T1000 (cell line): Measurements from ENCODE around the gene ZNF382.
"Not testable (repeated sequence)": the region's sequence is repeated elsewhere in the genome, so short reads cannot be mapped to it uniquely, and the experiment has no call there.

Experiments used
- DNase-seq: peaks from one replicate; lab custom pipeline; 2025; ENCODE audit warnings: mixed read lengths; lab: John Stamatoyannopoulos, UW

Gene ZNF382

DNA sequence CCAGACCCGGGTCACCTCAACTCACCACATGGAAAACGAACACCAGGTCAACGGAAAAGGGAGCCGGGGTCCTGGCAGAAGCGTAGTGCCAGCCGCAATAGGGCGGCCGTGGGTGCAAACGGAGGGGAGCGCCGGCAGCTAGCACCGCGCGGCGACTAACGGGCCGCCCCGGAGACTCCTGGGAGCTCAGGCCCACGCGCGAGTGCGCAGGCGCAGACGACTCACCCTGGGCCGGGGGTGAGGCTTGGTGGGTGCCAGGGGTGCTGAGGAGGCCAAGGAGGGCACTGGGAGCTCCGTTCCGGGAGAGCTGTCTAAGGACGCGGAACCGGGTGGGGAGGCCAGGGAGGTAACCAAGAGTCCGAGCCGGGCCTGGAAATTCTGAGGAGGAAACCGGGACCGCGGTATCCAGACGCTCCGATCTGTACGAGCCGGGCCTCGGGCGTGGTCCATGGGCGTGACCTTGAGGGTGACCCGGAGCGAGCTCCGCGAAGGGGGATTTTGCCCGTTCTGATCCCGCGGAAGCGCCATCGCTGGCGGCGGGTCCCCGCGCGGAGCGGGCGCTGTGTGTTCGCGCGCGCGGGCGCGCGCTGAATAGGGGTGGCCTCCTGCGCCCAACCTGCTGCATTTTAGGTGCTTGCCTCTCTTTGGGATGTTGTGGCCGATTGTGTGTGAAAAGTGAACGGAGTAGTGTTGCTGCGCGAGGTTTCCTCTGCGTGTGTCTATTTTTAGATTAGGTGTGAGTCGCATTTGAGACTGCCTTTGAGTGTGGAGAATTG, at the start of gene ZNF382:
Gene ZNF382 (plus strand): TSS at position 213 of the 776 bp plus-strand sequence. CDS start 4,602 bp downstream, outside the sequence.
- peak; percentile 83 for DNase-seq

GRCh38 chr19:36564391-36564790, 40.7 kb upstream of the ZNF382 start:
- no peak for DNase-seq

DNA sequence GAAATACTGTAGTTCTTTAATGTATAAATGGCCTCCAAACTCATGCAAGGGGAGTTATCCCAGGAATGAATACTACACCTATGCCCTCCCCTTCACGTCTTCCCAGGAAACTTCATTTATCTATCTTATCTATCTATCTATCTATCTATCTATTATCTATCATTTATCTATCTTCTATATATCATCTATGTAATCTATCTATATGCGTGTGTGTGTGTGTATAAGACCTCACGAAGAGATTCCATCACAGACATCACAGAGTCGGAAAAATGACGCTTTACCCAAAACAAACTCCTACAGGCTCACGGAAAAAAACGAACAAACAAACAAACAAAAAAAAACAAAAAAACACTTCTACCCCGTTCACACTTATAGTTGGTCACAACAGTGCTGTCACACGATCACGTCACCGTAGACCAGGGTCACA, 32.5 kb upstream of the ZNF382 start:
- DNase-seq, result no peak

DNA sequence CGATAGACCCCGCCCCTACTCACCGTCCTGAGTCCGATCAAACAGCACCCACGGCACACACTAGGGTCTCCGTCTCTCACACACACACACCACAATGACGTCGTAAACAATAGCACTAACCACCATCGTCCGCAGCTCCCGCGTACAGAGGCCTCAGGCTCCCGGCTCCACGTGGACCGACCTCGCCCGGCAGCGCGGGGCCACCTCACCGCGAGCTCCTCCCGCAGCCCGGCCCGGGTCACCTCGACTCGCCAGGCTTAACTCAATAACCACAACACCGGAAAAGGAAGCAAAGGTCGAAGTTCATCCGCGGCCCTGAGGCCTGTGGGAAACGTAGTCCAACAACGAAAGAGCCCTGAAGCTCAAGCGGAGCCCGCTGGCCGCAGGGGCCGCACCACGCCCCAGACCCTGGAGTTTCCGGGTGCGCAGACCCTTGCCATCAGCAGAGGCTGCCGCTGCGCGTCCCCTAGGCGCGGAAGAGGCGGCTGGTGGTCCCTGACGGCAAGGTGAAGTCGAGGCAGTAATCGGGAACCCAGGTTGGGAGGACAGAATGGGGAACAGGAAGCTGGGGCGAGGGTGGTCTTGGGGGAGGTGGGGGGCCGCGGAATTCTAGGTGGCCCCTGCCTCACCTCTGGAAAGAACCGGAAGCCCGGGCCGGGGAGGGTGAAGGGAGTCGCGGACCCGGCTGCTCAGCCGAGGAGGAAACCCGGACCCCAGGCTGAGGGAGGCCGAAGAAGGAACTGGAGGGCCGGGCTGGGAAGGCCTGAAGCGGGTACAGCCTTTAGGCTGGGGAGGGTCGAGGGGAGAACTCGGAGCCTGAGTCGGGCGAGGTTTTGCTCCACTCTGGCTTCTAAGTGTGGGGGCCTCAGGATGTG, 31.9 kb upstream of the ZNF382 start, which contains the start of gene ZNF529:
Gene ZNF529 (minus strand): TSS at position 273 of the 875 bp plus-strand sequence. CDS start 946 bp downstream, outside the sequence.
- peak; percentile 75 for DNase-seq

GRCh38 chr19:36573895-36574720, 31.0 kb upstream of the ZNF382 start:
- no peak for DNase-seq

- DNase-seq, result no peak
Measured at GRCh38 chr19:36574741-36575140, 30.4 kb upstream of the ZNF382 start.

- DNase-seq, result no peak
Measured at GRCh38 chr19:36577271-36577996, 27.7 kb upstream of the ZNF382 start.

GRCh38 chr19:36579255-36579654, 25.9 kb upstream of the ZNF382 start:
- no peak for DNase-seq

DNA sequence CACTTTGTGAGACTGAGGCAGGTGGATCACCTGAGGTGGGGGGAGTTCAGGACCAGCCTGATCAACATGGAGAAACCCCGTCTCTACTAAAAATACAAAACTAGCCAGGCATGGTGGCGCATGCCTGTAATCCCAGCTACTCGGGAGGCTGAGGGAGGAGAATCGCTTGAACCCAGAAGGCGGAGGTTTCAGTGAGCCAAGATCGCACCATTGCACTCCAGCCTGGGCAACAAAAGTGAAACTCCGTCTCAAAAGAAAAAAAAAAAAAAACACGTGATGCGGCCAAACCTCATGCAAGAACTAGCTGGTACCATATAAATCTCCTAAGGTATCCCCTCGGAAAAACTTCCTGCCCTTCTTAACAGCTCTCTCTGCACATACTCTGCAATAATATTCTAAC, 2.4 kb upstream of the ZNF382 start:
- DNase-seq, result not testable (repeated sequence)

- peak; percentile 68 for DNase-seq
Measured at GRCh38 chr19:36604656-36605100, 435 bp upstream of the ZNF382 start.

DNA sequence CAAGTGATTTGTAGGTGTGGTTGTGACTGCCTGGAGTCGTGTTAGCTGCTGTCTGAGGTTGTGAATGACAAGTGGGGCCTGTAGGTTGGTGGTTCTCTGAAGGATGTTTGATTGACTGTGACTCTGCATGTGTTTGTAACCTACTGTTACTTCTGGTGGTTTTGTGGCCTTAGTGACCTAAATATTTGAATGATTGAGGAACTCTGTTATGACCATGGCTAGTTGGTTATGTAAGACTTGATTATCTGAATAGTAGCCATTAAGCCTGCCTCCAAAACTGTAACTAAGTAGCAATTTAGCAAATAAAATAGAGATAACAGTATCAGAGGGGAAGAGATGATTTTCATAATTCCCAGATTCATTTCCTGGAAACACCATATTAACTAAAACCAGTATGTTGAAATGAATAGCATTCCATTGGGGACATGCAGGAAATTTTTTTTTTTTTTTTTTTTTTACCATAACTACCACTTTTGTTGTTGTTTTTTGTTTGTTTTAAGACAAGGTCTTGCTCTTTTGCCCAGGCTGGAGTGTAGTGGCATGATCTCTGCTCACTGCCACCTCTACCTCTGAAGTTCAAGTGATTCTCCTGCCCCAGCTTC, 865 bp downstream of the ZNF382 start:
- DNase-seq, result no peak

GRCh38 chr19:36627057-36627456, 21.9 kb downstream of the ZNF382 start:
- no peak for DNase-seq

GRCh38 chr19:36635342-36635741, 30.2 kb downstream of the ZNF382 start:
- no peak for DNase-seq

- no peak for DNase-seq
Measured at GRCh38 chr19:36638862-36639510, 33.9 kb downstream of the ZNF382 start.

GRCh38 chr19:36646746-36647145, 41.6 kb downstream of the ZNF382 start:
- no peak for DNase-seq

DNA sequence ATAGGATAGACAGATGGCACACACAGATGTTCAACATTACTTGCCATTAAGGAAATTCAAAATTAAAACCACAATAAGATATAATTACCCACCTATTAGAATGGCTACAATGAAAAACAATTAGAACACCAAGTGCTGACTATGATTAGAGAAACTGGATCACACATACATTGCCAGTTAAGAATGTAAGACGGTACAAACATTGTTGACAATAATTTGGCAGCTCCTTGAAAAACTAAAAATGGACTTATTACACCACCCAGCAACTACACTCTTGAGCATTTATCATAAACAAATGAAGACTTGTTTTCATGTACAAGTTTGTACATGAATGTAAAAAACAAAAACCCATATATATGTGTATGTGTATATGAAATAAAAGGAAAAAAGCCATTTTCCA, 47.8 kb downstream of the ZNF382 start:
- DNase-seq, result no peak

DNA sequence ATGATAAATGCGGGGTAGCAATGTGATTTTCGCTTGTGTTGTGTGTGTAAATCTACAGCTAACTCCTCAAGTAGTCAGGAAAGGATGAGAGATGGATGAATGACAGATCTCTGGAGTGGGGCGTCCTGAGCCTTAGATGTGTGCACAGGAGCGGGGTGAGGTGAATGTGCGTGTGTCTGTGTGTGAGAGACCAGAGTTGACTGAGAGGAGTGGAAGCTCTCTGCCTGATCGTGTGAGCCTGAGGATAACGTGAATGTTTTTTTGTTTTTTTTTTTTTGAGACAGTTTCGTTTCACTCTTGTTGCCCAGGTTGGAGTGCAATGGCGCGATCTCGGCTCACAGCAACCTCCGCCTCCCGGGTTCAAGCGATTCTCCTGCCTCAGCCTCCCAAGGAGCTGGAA, 60.7 kb downstream of the ZNF382 start:
- DNase-seq, result no peak

GRCh38 chr19:36668646-36669045, 63.5 kb downstream of the ZNF382 start:
- DNase-seq, result no peak

DNA sequence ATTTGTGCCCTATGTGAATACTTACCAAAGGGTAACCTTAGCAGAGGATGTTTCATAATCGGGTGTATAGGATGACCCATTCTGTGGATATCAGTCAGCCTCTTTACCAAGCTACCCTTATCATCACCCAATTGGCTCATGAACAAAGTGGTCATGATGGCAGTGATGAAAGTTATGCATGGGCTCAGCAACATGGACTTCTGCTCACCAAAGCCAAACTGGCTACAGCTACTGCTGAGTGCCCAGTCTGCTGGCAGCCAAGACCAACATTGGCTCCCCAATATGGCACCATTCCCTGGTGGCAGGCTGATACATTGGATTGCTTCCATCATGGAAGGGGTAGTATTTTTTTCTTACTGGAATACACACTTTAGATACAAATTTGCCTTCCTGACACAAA, 67.3 kb downstream of the ZNF382 start:
- no peak for DNase-seq

DNA sequence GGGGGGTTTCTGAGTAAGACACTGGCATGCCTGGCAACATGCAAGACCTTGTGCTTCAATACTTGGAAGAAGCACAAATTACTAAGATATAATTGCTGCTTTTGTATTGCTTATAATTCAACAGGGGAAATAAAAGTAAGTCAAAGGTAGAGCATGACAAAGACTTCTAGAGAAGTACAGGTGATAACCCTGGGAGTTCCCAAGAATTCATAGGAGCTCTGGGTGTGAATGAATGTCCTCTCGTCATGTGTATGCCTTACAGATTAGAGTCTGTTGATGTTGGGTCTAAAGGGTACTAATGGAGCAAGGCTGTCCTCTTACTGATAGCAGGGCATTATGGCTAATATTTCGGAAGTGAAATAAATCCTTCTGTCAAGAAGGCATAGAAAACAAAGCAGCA, 69.1 kb downstream of the ZNF382 start:
- no peak for DNase-seq
